SJSA1 (cell line): ENCODE results near the gene RETREG1. TPM values are rescaled to one million over a fixed set of nuclear protein-coding genes. Genes with fewer than 3 reads are reported as not detected.
"Not testable (repeated sequence)": the region's sequence is repeated elsewhere in the genome, so short reads cannot be mapped to it uniquely, and the experiment has no call there.

ENCODE experiments used
- DNase-seq, 2 experiments: peaks; one replicate each; pipeline ENCODE4 v3.0.0-alpha.2; 2015 to 2020; ENCODE audit warnings: low spot score in 2 of 2, low read depth in 1 of 2
- H3K27ac ChIP-seq: fragments of 250-450 bp; sonication (Bioruptor Pico); 2 replicates; pipeline ENCODE4 v1.5.1; 2020; ENCODE audit warnings: mild to moderate bottlenecking, moderate library complexity
- H3K27me3 ChIP-seq: fragments of 250-450 bp; sonication (Bioruptor Pico); replicated peaks from 2 replicates; pipeline ENCODE4 v1.5.1; 2020; ENCODE audit warnings: mild to moderate bottlenecking, moderate library complexity
- H3K36me3 ChIP-seq: fragments of 250-450 bp; sonication (Bioruptor Pico); 2 replicates; pipeline ENCODE4 v1.5.1; 2020; ENCODE audit warnings: mild to moderate bottlenecking
- H3K4me1 ChIP-seq: fragments of 250-450 bp; sonication (Bioruptor Pico); replicated peaks from 2 replicates; pipeline ENCODE4 v1.6.1; 2021; ENCODE audit warnings: mild to moderate bottlenecking
- H3K4me3 ChIP-seq: fragments of 250-450 bp; sonication (Bioruptor Pico); 2 replicates; pipeline ENCODE4 v1.5.1; 2020; ENCODE audit warnings: mild to moderate bottlenecking
- H3K9me3 ChIP-seq: fragments of 250-450 bp; sonication (Bioruptor Pico); replicated peaks from 2 replicates; pipeline ENCODE4 v1.5.1; 2020; ENCODE audit warnings: mild to moderate bottlenecking
- total RNA-seq: library from RNA; depleted of rRNA; stranded (reverse); fragments of >200 nt; shearing (Covaris generic); gene quantifications from 2 replicates; pipeline ENCODE4 v1.2.3, GENCODE V29; 2014

RETREG1 gene
- total RNA-seq, 1 experiment from 2014 or later, result 0.26 TPM

DNA sequence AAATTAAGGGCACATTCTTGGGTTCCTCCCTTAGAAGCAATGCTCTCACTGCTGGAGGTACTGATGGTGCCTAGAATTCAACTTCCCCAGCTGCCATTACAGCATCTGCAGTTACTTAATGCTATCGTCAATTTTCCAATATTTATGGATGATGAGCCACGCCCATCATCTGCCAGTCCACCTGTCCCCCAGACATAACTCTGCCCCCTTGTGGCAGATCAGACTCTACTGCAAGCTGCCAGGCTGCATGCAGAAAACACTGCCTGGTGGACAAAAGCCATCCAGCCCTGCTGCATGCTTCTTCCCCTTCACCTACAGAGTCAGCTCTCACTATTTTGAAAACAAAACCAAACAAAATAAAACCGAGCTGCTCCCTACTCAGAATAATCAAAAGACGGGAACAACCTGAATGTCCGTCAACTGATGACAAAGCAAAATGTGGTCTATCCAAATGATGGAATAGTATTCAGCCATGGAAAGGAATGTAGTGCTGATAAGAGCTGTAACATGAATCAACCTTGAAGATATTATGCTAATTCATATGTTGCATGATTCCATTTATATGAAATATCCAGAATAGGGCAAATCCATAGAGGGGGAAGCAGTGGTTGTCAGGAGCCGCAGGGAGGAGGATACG, 66.4 kb downstream of the RETREG1 start:
- H3K36me3 ChIP-seq, result no peaks in the 10 kb centered on the region
- no peaks in the 10 kb centered on the region for H3K4me1 ChIP-seq
- H3K4me3 ChIP-seq, result no peak overlapping the region
- no peaks in the 10 kb centered on the region; the same call in 1 of the 2 replicates for H3K27me3 ChIP-seq
- peak; percentile 31 to 65 for DNase-seq
- no peaks in the 10 kb centered on the region for H3K9me3 ChIP-seq
- no peak overlapping the region for H3K27ac ChIP-seq

GRCh38 chr5:16549491-16550206, 67.1 kb downstream of the RETREG1 start:
- no peak overlapping the region for H3K4me3 ChIP-seq
- no peaks in the 10 kb centered on the region for H3K9me3 ChIP-seq
- DNase-seq, result no peak
- no peaks in the 10 kb centered on the region for H3K4me1 ChIP-seq
- no peaks in the 10 kb centered on the region; the same call in 1 of the 2 replicates for H3K27me3 ChIP-seq
- H3K27ac ChIP-seq, result no peak overlapping the region
- H3K36me3 ChIP-seq, result no peaks in the 10 kb centered on the region

- Histone ChIP-seq H3K27me3 (no peaks in the 10 kb centered on the region; the same call in 1 of the 2 replicates), H3K4me1 (no peaks in the 10 kb centered on the region), H3K27ac (no peak overlapping the region), H3K9me3 (no peaks in the 10 kb centered on the region), H3K4me3 (no peak overlapping the region), H3K36me3 (no peaks in the 10 kb centered on the region)
- DNase-seq, result peak in 1 of 2 experiments; percentile 7
Measured at GRCh38 chr5:16548812-16549211, 68.0 kb downstream of the RETREG1 start.

GRCh38 chr5:16548115-16548514, 68.7 kb downstream of the RETREG1 start:
- no peak overlapping the region for H3K4me3 ChIP-seq
- no peaks in the 10 kb centered on the region; the same call in 1 of the 2 replicates for H3K27me3 ChIP-seq
- no peaks in the 10 kb centered on the region for H3K36me3 ChIP-seq
- DNase-seq, result no peak
- H3K9me3 ChIP-seq, result no peaks in the 10 kb centered on the region
- no peaks in the 10 kb centered on the region; the same call in 1 of the 2 replicates for H3K4me1 ChIP-seq
- no peak overlapping the region for H3K27ac ChIP-seq

DNA sequence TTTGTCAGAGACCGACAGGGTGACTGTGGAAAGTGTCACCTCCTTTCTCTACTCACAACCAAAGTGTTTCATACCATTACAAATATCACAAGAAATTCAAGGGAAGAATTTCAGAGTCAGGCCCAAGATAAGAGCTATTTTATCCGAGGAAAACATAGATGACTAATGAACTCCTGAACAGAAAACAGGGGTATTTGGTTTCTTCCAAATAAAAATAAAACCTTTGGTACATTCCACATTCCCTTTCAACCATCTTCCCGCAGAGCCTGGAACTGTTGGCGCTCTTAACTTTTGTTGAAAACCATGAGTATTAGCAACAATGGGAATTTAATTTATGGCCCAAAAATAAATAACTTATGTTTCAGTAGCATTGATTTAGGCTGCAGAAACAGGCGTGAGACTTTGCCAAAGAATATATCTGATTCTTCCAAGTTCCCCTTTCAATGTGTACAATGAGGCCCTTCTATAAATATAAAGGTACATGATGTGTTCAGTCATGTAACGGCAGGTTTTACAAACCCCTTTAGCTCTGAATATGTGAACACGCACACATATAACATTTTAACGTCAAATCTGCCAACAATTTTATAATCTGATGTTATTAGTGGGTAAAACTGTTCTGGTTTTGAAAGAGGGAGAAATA, 69.5 kb downstream of the RETREG1 start:
- DNase-seq, result no peak

DNA sequence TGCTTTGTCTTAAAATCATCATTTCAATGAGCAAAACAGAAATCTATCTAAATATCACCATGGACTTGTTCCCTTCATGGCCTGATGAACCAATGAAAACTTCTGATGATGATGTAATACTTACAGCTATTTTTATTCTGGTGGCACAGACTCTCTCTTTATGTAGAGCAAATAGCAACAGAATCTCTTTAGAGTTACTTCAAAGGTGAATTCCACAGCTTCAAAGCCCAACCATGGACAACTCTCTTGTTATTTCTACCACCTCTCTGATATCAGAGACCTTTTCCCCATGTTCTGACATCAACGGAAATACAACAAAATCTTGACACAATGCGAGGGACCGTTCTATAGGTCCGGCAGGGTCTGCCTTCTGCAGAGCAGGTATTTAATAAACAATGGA, 70.1 kb downstream of the RETREG1 start:
- H3K4me3 ChIP-seq, result no peak overlapping the region
- H3K36me3 ChIP-seq, result no peaks in the 10 kb centered on the region
- DNase-seq, result no peak
- H3K9me3 ChIP-seq, result no peaks in the 10 kb centered on the region
- H3K27ac ChIP-seq, result no peak overlapping the region
- peaks cover 8% of the 10 kb centered on the region for H3K4me1 ChIP-seq
- no peaks in the 10 kb centered on the region; the same call in 1 of the 2 replicates for H3K27me3 ChIP-seq

More for the DNA sequence above, 69.5 kb downstream of the RETREG1 start:
- Histone ChIP-seq H3K4me1 (peaks cover 8% of the 10 kb centered on the region), H3K36me3 (no peaks in the 10 kb centered on the region), H3K4me3 (no peak overlapping the region), H3K27ac (no peak overlapping the region), H3K9me3 (no peaks in the 10 kb centered on the region), H3K27me3 (no peaks in the 10 kb centered on the region; the same call in 1 of the 2 replicates)

DNA sequence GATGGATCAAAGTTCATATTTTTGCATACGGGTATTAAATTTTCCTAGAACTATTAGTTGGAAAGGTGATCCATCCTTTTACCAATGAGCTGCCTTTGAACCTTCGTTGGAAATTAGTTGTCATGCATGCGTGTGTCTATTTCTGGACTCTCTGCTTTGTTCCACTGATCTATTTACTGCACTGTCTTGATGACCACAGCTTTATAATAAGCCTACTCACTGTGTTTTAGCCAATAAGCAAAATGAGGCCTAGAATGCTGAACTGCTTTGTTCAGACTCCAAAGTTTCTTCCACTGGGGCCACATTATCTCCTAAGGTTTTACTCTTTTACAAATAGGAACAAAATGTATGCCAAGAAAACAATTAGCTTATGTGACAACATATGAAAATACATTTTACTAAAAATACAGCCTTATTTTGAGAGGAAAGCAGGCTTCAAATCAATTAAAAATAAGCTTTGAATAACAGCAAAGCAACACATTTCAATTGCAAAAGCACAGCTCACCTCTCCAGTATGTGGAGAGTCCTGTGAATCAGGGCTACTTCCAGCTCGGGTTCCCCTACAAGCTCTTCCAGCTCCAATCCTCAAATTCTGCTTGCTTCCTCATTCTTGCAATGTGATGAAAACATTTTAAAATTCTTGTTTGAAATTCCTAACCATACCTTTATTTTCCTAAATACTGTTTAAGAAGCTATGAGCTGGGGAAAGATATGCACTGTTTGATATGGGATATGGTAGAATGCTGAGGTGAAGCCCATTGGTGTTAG, 72.0 kb downstream of the RETREG1 start:
- DNase-seq, result no peak
- H3K27me3 ChIP-seq, result no peaks in the 10 kb centered on the region
- H3K27ac ChIP-seq, result no peak overlapping the region
- no peaks in the 10 kb centered on the region for H3K36me3 ChIP-seq
- no peaks in the 10 kb centered on the region for H3K9me3 ChIP-seq
- no peak overlapping the region for H3K4me3 ChIP-seq
- peaks cover 21% of the 10 kb centered on the region for H3K4me1 ChIP-seq

DNA sequence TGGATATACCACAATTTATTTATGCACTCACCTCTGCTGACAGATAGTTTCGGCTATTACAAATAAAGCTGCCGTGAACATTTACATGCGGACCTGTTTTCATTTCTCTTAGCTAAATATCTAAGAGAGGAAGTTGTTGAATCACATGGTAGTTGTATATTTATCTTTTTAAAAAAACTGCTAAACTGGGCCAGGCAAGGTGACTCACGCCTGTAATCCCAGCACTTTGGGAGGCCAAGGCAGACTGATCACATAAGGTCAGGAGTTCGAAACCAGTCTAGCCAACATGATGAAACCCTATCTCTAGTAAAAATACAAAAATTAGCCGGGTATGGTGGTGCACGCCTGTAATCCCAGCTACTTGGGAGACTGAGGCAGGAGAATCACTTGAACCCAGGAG, 73.6 kb downstream of the RETREG1 start:
- not testable (repeated sequence) for H3K4me3 ChIP-seq, H3K9me3 ChIP-seq, H3K36me3 ChIP-seq, H3K27me3 ChIP-seq
- H3K27ac ChIP-seq, result 0 out of 2 replicates have a peak overlapping the region, but pooled peaks have one; percentile 1
- DNase-seq, result peak in 1 of 2 experiments; percentile 60
- peaks cover 33% of the 10 kb centered on the region for H3K4me1 ChIP-seq

DNA sequence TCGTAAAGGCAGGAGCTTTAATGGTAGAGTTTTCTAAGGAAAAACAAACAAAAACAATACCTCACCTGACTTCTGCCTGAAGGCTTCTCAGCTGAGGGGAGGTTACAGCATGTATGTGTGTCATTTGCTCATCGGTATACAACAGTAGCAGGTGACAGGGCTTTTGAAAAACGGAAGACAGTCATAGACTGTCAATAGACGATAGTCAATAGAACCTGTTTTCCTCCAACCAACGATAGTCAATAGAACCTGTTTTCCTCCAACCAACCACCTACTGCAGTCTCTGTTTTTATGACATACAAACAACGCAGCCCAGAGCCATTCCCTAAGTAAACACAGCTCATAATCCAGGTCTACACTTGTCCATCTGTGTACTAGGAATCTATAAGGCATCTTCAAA, 74.6 kb downstream of the RETREG1 start:
- Histone ChIP-seq H3K27me3 (no peaks in the 10 kb centered on the region), H3K9me3 (no peaks in the 10 kb centered on the region), H3K4me1 (peaks cover 33% of the 10 kb centered on the region), H3K4me3 (no peak overlapping the region), H3K27ac (no peak overlapping the region), H3K36me3 (no peaks in the 10 kb centered on the region)
- no peak for DNase-seq

- not testable (repeated sequence) for H3K36me3 ChIP-seq, H3K27me3 ChIP-seq, DNase-seq, H3K27ac ChIP-seq, H3K9me3 ChIP-seq, H3K4me3 ChIP-seq
- H3K4me1 ChIP-seq, result peaks cover 34% of the 10 kb centered on the region
Measured at GRCh38 chr5:16541592-16541991, 75.2 kb downstream of the RETREG1 start.

- H3K9me3 ChIP-seq, result no peaks in the 10 kb centered on the region
- H3K27ac ChIP-seq, result peak overlapping the region; percentile 67
- H3K4me1 ChIP-seq, result peaks cover 40% of the 10 kb centered on the region
- H3K27me3 ChIP-seq, result no peaks in the 10 kb centered on the region
- DNase-seq, result peak in 1 of 2 experiments; percentile 70
- H3K36me3 ChIP-seq, result no peaks in the 10 kb centered on the region
- H3K4me3 ChIP-seq, result no peak overlapping the region
Measured at GRCh38 chr5:16540421-16540820, 76.4 kb downstream of the RETREG1 start.

DNA sequence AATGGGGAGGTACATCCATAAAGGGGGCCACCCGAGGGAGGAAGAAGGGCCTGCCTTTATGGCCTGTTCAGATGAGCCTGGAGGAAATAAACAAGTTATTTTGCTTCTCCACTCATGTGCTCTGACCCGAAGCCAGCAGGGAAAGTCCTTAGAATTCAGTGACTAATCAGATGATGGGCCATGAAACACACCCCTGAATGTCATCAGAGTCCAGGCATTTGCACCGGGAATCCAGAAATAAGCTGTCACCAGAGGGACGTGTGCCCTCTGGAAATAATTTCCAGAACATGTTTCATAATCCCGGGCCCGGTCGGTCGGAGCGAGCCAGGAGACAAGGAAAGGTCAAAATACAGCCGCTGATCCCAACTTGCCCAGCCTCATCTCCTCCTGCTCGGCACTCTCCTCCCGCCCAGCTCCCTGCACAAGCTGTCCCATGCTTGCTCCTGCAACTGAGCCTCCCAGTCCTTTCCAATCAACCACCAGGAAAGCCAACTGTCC, 77.6 kb downstream of the RETREG1 start:
- DNase-seq, result peak; percentile 72 to 73
- Histone ChIP-seq H3K4me3 (no peak overlapping the region), H3K36me3 (no peaks in the 10 kb centered on the region), H3K4me1 (peaks cover 40% of the 10 kb centered on the region), H3K27ac (peak overlapping the region; percentile 67), H3K27me3 (no peaks in the 10 kb centered on the region), H3K9me3 (no peaks in the 10 kb centered on the region)

GRCh38 chr5:16538006-16538405, 78.8 kb downstream of the RETREG1 start:
- H3K27ac ChIP-seq, result no peak overlapping the region

More at GRCh38 chr5:16538006-16538405, 78.8 kb downstream of the RETREG1 start:
- no peak for DNase-seq
- Histone ChIP-seq H3K4me3 (no peak overlapping the region), H3K9me3 (no peaks in the 10 kb centered on the region), H3K36me3 (no peaks in the 10 kb centered on the region), H3K27me3 (no peaks in the 10 kb centered on the region), H3K4me1 (peaks cover 39% of the 10 kb centered on the region)
